ENCODE measurements around the gene PGAP2. TPM values are rescaled to one million over a fixed set of nuclear protein-coding genes. Genes with fewer than 3 reads are reported as not detected.

The PGAP2 gene
- total RNA-seq, 1 experiment from 2014 or later = 35.2 TPM

DNA sequence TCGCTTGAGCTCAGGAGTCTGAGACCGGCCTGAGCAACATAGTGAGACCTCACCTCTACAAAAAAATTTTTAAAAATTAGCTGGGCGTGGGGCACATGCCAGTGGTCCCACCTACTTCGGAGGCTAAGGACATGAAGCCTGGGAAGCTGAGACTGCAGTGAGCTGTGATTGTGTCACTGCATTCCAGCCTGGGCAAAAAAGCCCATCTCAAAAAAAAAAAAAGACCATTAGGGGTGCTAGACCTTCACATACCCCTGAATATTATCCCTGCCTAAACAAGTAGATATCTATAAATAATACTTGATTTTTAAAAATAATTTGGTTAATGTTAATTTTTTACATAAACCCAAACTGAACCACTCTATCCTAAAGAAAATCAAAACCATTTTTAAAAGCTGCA lies 35.2 kb upstream of the PGAP2 start:
- H3K9me3 Mint-ChIP-seq (ENCODE audit: low read depth, unreplicated experiment) = no peaks in the 10 kb centered on the region

DNA sequence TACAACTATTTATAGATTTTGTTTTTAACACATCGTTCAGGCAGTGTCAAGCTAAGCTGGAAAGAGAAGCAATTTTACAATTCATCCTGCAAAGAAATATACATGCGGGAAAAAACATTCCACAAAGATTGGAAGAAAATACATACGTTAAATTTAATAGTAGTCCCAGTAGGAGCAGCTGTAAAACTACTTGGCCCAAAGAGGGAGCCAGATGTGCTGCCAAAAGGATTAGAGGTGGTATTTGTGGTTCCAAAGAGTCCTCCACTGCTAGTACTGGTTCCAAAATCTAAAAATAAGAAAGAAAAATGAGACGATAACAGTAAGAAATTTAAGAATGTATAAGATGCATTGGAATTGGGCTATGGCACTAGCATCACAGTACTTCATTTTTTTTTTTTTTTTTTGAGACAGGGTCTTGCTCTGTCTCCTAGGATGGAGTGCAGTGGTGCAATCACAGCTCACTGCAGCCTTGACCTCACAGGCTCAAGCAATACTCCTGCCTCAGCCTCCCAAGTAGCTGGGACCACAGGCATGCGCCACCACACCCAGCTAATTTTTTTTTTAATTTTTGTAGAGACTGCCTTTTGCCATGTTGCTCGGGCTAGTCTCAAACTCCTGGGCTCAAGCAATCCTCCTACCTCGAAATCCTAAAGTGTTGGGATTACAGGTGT lies 32.5 kb upstream of the PGAP2 start:
- CTCF ChIA-PET = interaction anchor here (0.7 kb wide), 1 partner anchor 76 kb away, joined by 5 read pairs; no protein-coding TSS in a partner anchor
- no peak overlapping the region for H3K27ac Mint-ChIP-seq (ENCODE audit: unreplicated experiment)
- intact Hi-C loops (cut with micrococcal nuclease; ENCODE audit: unreplicated experiment) = no loop called here
- TF ChIP-seq, protein P1, sequence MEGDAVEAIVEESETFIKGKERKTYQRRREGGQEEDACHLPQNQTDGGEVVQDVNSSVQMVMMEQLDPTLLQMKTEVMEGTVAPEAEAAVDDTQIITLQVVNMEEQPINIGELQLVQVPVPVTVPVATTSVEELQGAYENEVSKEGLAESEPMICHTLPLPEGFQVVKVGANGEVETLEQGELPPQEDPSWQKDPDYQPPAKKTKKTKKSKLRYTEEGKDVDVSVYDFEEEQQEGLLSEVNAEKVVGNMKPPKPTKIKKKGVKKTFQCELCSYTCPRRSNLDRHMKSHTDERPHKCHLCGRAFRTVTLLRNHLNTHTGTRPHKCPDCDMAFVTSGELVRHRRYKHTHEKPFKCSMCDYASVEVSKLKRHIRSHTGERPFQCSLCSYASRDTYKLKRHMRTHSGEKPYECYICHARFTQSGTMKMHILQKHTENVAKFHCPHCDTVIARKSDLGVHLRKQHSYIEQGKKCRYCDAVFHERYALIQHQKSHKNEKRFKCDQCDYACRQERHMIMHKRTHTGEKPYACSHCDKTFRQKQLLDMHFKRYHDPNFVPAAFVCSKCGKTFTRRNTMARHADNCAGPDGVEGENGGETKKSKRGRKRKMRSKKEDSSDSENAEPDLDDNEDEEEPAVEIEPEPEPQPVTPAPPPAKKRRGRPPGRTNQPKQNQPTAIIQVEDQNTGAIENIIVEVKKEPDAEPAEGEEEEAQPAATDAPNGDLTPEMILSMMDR (IDR thresholded peaks at IDR 0.05; ENCODE audit: unreplicated experiment) = no peak
- no TSS peak for BruUV-seq (replicated peaks)
- no peak for DNase-seq
- no peaks in the 10 kb centered on the region for H3K4me1 Mint-ChIP-seq (ENCODE audit: low read depth, unreplicated experiment)
- H3K4me3 Mint-ChIP-seq (ENCODE audit: low read depth, unreplicated experiment) = no peak overlapping the region
- peaks cover 91% of the 10 kb centered on the region for H3K36me3 Mint-ChIP-seq (ENCODE audit: insufficient read depth, unreplicated experiment)
- H3K27me3 Mint-ChIP-seq (ENCODE audit: unreplicated experiment) = no peaks in the 10 kb centered on the region
- no peaks in the 10 kb centered on the region for H3K9me3 Mint-ChIP-seq (ENCODE audit: low read depth, unreplicated experiment)

More for the DNA sequence above, 35.2 kb upstream of the PGAP2 start:
- Mint-ChIP-seq H3K36me3 (ENCODE audit: insufficient read depth, unreplicated experiment) (peaks cover 92% of the 10 kb centered on the region), H3K27me3 (ENCODE audit: unreplicated experiment) (no peaks in the 10 kb centered on the region), H3K4me1 (ENCODE audit: low read depth, unreplicated experiment) (no peaks in the 10 kb centered on the region), H3K4me3 (ENCODE audit: low read depth, unreplicated experiment) (no peak overlapping the region), H3K27ac (ENCODE audit: unreplicated experiment) (no peak overlapping the region)
- BruUV-seq (replicated peaks) = no TSS peak
- CTCF ChIA-PET = interaction anchor here (0.7 kb wide), 1 partner anchor 36 kb away, joined by 5 read pairs; no protein-coding TSS in a partner anchor
- no peak for DNase-seq
- TF ChIP-seq, protein P1 (IDR thresholded peaks at IDR 0.05; ENCODE audit: unreplicated experiment) = no peak
- intact Hi-C loops (cut with micrococcal nuclease; ENCODE audit: unreplicated experiment) = no loop called here

DNA sequence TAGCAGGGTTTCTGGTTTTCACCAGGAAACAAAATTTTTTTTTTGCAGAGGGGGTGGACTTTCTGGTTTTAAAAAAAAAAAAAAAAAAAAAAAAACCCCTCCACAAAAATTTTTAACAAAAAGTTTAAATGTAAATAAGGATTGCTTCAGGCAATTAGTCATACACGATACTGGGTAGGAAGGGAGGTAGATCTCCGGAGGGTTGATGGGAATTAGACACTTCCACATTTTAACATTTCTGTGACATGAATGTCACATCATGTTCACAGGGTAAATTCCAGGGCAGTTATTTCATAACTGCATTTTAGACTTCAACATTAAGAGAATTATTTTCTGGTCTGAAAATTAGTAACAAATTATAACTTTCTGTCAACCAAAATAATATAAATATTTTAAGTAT lies 26.9 kb upstream of the PGAP2 start:
- H3K27me3 Mint-ChIP-seq (ENCODE audit: unreplicated experiment) = no peaks in the 10 kb centered on the region
- H3K4me1 Mint-ChIP-seq (ENCODE audit: low read depth, unreplicated experiment) = peaks cover 12% of the 10 kb centered on the region
- CTCF ChIA-PET = interaction anchor here (0.7 to 1.1 kb wide), 2 partner anchors 28 to 242 kb away, joined by 6 to 7 read pairs; no protein-coding TSS in a partner anchor
- no peak overlapping the region for H3K4me3 Mint-ChIP-seq (ENCODE audit: low read depth, unreplicated experiment)
- no TSS peak for BruUV-seq (replicated peaks)
- no peaks in the 10 kb centered on the region for H3K9me3 Mint-ChIP-seq (ENCODE audit: low read depth, unreplicated experiment)
- no peak overlapping the region for H3K27ac Mint-ChIP-seq (ENCODE audit: unreplicated experiment)
- H3K36me3 Mint-ChIP-seq (ENCODE audit: insufficient read depth, unreplicated experiment) = peaks cover 69% of the 10 kb centered on the region
- DNase-seq = no peak
- TF ChIP-seq, protein P1 (IDR thresholded peaks at IDR 0.05; ENCODE audit: unreplicated experiment) = no peak
- intact Hi-C loops (cut with micrococcal nuclease; ENCODE audit: unreplicated experiment) = loop anchor here (5.0 kb wide), 1 partner anchor 39 kb away; no protein-coding TSS in a partner anchor

DNA sequence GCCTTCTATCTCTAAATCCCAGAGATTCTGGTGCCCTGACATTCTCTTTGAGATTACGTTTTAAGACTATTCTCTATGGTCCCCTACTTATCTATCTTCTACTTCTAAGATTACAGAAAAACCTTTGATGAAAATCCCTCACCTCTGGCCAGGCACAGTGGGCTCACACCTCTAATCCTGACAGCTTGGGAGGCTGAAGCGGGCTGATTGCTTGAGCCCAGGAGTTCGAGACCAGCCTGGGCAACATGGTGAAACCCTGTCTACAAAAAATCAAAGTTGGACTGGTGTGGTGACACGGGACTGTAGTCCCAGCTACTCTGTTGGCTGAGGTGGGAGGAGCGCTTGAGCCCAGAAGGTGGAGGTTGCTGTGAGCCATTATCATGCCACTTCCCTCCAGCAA lies 25.4 kb upstream of the PGAP2 start:
- DNase-seq = no peak
- TF ChIP-seq, protein P1 (IDR thresholded peaks at IDR 0.05; ENCODE audit: unreplicated experiment) = no peak
- peaks cover 61% of the 10 kb centered on the region for H3K36me3 Mint-ChIP-seq (ENCODE audit: insufficient read depth, unreplicated experiment)
- no peaks in the 10 kb centered on the region for H3K9me3 Mint-ChIP-seq (ENCODE audit: low read depth, unreplicated experiment)
- no peak overlapping the region for H3K4me3 Mint-ChIP-seq (ENCODE audit: low read depth, unreplicated experiment)
- CTCF ChIA-PET = interaction anchor here (0.7 kb wide), 1 partner anchor 25 kb away, joined by 3 read pairs; no protein-coding TSS in a partner anchor
- H3K27me3 Mint-ChIP-seq (ENCODE audit: unreplicated experiment) = no peaks in the 10 kb centered on the region
- H3K27ac Mint-ChIP-seq (ENCODE audit: unreplicated experiment) = no peak overlapping the region
- intact Hi-C loops (cut with micrococcal nuclease; ENCODE audit: unreplicated experiment) = loop anchor here (5.0 kb wide), 1 partner anchor 41 kb away; no protein-coding TSS in a partner anchor
- peaks cover 22% of the 10 kb centered on the region for H3K4me1 Mint-ChIP-seq (ENCODE audit: low read depth, unreplicated experiment)
- no TSS peak for BruUV-seq (replicated peaks)

All from Calu3 (cell line).